GM19240 (cell line): ENCODE measurements around the gene LUC7L.
"Not testable (repeated sequence)": the region's sequence is repeated elsewhere in the genome, so short reads cannot be mapped to it uniquely, and the experiment has no call there.

Source experiments
- DNase-seq: peaks from one replicate; pipeline ENCODE4 v3.0.0; 2011; ENCODE audit warnings: low spot score; ENCODE audit not compliant: insufficient read length

The LUC7L gene

DNA sequence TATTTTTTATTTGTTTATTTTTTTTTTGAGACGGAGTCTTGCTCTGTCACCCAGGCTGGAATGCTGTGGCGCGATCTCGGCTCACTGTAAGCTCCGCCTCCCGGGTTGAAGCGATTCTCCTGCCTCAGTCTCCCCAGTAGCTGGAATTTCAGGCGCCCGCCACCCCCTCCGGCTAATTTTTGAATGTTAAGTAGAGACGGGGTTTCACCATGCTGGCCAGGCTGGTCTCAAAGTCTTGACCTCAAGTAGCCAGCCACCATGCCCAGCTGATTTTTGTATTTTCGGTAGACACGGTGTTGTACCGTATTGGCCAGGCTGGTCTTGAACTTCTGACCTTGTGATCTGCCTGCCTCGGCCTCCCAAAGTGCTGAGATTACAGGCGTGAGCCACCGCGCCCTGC is 1.1 kb upstream of the LUC7L start:
- not testable (repeated sequence) for DNase-seq

DNA sequence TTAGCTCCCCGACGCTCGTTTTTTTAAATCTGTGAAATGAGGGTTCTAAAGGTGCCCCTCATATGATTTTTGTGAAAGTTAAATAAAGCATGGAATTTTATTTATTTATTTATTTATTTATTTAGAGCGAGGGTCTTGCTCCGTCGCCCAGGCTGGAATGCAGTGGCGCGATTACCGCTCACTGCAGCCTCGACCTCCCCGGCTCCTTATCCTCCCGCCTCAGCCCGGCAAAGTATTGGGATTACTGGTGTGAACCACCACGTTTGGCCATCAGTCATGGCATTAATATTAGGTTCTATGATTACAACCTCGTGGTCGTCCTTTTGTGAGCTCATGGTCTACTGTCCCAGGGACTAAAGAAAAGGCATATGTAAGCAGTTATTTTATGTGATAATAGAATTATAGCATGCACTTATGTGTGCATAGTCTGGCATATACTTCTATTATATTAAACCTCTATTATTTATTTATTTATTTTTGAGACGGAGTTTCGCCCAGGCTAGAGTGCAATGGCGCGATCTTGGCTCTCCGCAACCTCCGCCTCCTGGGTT is 557 bp upstream of the LUC7L start:
- DNase-seq: no peak

GRCh38 chr16:228151-228851 is 948 bp downstream of the LUC7L start:
- DNase-seq: no peak

DNA sequence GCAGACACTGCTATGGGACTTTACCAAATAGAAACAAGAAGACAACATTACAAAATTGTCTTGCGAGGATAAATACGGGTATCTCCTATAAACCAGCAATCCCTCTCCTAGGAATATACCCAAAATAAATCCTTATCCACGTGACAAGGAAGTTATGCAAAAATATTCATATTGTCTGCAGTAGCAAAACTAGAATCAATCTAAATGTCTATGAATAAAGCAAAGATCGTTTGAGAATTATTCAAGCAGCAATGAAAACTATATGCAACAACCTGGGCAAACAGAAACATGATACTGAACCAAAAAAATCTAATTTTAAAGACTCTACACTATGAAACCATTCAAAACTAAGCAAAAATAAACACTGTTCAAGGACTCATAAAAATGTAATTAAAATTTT is 9.2 kb downstream of the LUC7L start:
- no peak for DNase-seq

GRCh38 chr16:212999-213398 is 16.2 kb downstream of the LUC7L start:
- no peak for DNase-seq

- DNase-seq: not testable (repeated sequence)
Measured at GRCh38 chr16:211631-212180, 17.5 kb downstream of the LUC7L start.

DNA sequence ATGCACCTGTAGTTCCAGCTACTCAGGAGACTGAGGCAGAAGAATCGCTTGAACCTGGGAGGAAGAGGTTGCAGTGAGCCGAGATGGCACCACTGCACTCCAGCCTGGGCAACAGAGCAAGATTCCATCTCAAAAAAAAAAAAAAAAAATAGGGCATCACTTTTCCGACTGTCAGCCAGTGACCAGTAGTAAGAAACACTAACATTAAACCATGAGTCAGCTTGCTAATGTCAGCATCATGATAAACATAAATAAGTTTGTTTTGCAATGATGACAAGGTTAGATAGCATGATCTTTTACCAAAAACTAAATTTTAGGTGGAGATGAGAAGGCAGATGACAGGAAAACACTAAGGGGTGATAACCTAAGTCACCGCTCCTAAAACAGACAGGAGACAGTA is 19.9 kb downstream of the LUC7L start:
- not testable (repeated sequence) for DNase-seq

GRCh38 chr16:204046-204445 is 25.2 kb downstream of the LUC7L start:
- not testable (repeated sequence) for DNase-seq

- DNase-seq: no peak
Measured at GRCh38 chr16:203246-203645, 26.0 kb downstream of the LUC7L start.

DNA sequence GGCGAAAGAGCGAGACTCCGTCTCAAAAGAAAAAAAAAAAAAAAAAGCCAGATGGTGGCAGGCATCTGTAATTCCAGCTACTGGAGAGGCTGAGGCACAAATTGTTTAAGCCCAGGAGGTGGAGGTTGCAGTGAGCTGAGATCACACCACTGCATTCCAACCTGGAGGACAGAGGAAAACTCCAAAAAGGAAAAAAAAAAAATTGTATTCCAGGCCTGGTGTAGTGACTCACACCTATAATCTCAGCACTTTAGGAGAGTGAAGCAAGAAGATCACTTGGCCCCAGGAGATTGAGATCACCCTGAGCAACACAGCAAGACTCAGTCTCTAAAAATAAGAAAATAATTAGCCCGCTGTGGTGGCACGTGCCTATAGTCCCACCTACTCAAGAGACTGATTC is 28.9 kb downstream of the LUC7L start:
- no peak for DNase-seq

DNA sequence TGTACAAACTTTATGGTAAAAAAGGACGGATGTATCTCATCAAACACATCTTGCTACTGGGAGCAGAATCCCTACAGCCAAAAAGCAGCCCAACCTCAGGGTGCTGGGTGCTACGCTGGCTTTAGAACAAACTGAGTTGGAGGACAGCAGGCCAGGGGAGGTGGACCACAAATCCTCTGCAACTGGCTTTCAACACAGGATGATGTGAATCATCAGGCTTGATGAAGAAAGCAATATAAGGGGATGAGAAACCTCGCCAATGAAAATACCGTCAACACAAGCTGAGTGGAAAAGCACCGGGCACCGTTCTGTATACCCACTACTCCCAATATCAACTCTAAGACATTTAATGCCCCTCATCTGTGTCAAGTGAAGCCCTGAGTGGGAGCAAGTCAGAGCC is 34.7 kb downstream of the LUC7L start:
- DNase-seq: no peak

- no peak for DNase-seq
Measured at GRCh38 chr16:193441-193840, 35.8 kb downstream of the LUC7L start.

DNA sequence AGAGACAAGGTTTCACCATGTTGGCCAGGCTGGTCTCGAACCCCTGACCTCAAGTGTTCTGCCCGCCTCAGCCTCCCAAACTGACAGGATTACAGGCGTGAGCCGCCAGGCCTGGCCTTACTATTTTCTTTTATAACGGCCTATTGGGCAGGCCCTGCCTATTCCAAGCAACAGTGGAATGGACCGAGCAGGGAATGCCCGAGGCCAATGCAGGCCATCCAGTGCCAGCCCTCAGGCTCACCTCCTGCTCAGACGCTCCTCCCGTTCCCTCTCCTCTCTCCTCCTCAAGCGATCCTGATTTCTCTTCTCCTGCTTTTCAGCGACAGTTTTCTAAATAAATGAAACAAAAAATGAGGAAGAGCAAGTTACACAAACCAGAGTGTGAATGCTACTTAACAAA is 36.6 kb downstream of the LUC7L start:
- DNase-seq: no peak

GRCh38 chr16:191831-192230 is 37.4 kb downstream of the LUC7L start:
- DNase-seq: no peak

DNA sequence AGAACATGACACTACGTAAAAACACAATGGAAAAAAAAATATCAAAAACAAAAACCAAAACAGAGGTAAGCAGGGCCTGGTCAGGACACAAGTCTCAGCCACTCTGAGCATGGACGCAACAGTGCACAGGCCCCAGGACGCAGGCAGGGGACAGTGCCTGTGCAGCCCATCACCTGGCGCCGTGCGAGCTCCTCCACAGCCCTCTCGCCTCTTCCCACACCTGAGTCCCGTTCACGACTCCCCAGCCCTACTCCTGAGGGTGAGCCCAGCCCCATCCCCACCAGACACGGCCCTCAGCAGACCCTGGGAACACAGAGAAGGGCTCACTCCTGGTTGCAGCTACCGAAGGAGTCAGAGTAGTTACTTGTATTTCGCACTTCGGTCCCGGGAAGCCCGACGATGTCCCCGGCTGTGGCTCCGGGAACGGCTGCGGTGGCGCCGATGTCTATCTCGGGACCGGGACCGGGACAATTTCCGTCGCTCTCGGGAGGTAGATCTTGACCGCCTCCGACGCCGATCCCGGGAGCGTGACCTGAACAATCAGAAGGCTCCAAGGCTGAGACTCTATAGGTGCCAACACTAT is 39.6 kb downstream of the LUC7L start:
- no peak for DNase-seq

DNA sequence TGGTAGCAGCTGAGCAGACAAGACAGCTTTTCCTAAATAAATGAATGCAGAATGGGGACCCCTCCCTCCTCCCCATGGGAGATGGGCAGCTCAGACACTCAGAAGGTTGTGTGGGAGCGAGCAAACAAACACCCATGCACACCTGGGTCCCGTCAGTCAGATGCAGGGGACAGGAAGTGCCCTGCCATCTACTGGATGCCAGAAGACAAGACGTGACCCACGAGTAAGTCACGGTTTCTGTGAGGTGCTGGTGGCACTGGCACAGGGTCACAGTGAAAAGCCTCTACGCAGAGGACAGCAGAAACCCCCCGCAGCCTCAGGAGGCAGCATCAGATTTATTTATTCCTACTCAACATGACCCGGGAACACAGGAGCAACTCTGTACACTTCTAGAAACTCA is 40.6 kb downstream of the LUC7L start:
- no peak for DNase-seq

DNA sequence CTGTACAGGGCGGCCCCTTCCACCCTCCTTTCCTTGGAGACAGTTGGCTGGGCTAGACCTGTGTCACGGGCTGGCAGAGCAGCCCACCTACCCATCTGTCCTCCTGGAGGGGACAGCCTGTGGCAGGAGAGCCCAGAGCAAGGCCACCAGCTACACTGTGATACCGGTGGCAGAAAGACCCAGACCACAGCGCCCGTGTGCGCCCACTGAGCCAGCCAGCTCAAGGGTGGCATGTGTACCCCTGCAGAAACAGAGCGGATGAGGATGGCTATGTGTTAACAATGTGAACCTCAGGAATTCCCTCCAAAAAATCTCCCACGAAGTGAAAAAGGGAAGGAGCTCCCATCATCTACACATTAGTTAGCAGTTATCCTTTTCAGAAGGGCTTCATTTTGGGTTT is 41.9 kb downstream of the LUC7L start:
- DNase-seq: no peak

DNA sequence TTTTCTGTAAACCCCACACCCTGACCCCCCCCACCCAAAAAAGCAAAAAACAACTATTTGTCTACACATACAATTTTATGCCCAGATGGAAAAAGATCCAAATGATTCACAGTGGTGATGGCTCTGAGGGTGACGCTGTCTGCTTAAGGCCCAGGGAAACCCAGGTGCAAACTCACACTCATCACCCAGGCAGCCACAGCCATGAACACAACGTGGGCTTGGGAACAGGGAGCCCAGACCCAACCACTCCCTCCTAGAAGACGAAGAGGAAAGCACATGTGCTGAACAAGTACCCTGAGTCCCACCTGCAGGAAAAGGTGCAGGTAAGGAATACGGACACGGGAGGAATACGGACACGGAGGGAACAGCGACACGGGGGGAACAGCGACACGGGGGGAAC is 43.6 kb downstream of the LUC7L start:
- DNase-seq: no peak

GRCh38 chr16:185213-185612 is 44.0 kb downstream of the LUC7L start:
- no peak for DNase-seq

DNA sequence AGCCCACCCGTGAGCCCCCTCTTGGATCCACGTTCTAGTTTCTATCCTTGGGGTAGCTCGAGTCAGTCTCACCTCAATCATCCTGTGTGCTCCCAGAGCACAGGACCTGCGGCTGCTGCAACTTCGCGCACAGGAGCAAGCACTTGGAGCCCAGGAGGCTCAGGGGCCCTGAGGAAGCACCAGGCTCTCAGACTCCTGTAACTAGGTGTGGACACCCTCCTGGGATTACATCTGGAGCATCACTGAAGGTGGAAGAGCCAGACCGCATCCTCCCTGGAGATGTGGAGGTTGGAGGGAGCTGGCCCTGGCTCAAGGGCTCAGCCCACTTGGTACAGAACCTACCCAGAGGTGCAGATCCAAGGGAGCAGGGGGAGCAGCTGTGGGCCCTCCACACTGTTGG is 46.2 kb downstream of the LUC7L start:
- no peak for DNase-seq

DNA sequence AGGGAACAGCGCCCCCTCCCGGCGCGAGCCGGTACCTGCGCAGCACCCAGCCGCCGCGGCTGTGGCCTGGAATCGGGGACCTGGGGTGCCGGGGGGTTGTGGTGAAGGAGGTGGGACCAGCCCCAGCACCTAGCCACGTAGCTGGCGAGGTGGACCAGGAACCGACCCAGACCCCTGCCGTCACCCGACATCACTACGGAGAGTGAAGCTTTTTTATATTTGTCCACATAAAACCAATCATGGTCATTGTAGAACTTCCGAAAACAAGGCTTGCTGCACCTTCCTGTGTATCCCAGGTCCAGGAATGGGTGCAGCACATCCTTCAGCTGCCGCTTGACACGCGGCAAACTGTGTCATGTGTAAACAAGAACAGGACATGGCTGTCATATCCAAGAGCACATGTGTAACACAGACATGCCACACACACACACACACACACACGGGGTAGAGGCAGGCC is 47.7 kb downstream of the LUC7L start:
- DNase-seq: no peak

DNA sequence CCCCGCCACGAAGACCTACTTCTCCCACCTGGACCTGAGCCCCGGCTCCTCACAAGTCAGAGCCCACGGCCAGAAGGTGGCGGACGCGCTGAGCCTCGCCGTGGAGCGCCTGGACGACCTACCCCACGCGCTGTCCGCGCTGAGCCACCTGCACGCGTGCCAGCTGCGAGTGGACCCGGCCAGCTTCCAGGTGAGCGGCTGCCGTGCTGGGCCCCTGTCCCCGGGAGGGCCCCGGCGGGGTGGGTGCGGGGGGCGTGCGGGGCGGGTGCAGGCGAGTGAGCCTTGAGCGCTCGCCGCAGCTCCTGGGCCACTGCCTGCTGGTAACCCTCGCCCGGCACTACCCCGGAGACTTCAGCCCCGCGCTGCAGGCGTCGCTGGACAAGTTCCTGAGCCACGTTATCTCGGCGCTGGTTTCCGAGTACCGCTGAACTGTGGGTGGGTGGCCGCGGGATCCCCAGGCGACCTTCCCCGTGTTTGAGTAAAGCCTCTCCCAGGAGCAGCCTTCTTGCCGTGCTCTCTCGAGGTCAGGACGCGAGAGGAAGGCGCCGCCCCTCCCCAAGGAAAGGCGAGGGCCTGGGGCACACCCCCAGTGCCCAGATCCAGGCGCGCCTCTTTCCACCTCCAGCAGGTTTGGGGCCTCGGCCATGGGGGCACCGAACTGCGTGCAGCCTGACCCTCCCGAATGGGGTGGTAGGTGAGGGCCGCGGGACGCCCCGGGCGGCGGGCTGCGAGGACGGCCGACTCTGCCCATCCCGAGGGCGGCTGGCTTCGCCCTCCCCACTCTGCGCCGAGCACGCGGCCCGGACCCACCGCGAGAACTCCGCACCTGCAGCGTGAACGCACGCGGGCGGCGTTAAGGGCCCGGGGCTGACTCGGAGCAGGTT is 48.3 kb downstream of the LUC7L start:
- DNase-seq: peak; percentile 91
